NCI-H2196 treated with DMSO at 0.1 percent for 48 hours (cell line): ENCODE data around the gene MAST4.

Experiments
- DNase-seq: peaks from one replicate; lab custom pipeline; 2025; ENCODE audit not compliant: unreplicated experiment; lab: John Stamatoyannopoulos, UW

MAST4 gene

GRCh38 chr5:66867618-66868322, 271.6 kb downstream of the MAST4 start:
- DNase-seq = no peak

- no peak for DNase-seq
Observed at GRCh38 chr5:66869347-66869746, 273.2 kb downstream of the MAST4 start.

- DNase-seq = no peak
Observed at GRCh38 chr5:66870708-66871107, 274.5 kb downstream of the MAST4 start.

GRCh38 chr5:66871651-66872050, 275.5 kb downstream of the MAST4 start:
- no peak for DNase-seq

DNA sequence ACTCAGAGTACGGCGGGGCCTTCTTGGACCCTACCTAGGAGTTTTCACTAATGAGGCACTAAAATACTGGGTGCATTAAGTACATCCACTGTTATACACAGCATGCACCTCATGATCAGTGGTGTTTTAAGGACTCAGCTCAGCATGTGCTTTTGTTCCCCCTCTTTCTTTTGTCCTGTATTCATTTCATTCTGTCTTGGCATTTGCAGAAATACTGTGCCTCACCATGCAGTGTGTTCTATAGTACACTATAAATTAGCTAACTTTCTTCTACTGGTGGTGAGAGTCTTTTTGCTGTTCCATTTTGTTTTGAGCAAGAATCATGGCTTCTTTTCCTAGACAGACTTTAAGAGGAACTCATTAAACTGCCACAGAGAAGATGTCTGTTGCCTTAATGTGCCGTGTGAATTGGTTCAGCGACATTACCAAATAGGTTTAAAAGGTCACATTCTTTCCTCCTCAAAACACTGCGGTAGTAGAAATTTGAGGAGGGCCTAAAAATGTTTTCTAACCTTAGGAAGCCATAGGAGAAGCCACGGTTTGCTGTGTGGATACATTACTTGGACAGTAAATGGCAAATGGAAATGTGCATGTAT, 276.6 kb downstream of the MAST4 start:
- no peak for DNase-seq

- DNase-seq = no peak
Observed at GRCh38 chr5:66874004-66874403, 277.8 kb downstream of the MAST4 start.

DNA sequence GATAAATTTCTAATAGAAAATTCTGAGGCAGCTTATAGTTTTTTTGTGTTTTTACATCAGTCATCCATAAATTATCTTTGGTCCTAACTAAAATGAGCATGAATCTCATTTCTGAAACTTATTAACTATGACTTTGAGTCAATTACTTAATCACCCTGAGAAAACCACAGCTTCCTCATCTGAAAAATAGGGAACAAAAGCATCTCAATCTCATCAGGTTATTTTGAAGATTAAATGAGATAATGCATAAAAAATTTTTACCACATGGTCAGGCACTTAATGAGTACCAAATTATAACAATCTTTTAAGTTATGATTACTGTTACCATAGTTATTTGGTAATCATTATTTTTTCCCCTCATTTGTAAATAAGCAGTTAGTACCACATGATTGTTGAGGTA, 279.1 kb downstream of the MAST4 start:
- no peak for DNase-seq

GRCh38 chr5:66876266-66876807, 280.1 kb downstream of the MAST4 start:
- DNase-seq = no peak

GRCh38 chr5:66877843-66878242, 281.6 kb downstream of the MAST4 start:
- DNase-seq = no peak

DNA sequence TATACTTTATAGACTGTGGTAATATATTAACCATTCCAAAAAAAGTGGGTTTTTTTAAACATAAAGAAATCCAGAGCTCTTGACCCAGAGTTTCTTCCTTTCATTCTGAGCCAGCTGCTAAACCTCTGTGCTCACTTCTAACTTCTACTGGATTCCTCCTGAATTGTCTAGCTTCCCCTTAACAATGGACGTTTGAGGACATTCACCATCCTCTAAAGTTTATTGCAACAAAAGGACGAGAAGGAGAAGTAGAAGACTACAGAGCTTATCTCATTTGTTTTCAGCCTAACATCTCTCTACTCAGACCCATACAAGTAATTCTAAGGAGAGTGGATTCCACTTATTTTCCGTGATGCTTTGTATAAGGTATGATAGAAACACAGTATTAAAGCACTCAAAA, 284.2 kb downstream of the MAST4 start:
- DNase-seq = no peak

- DNase-seq = no peak
Observed at GRCh38 chr5:66881480-66882161, 285.4 kb downstream of the MAST4 start.

DNA sequence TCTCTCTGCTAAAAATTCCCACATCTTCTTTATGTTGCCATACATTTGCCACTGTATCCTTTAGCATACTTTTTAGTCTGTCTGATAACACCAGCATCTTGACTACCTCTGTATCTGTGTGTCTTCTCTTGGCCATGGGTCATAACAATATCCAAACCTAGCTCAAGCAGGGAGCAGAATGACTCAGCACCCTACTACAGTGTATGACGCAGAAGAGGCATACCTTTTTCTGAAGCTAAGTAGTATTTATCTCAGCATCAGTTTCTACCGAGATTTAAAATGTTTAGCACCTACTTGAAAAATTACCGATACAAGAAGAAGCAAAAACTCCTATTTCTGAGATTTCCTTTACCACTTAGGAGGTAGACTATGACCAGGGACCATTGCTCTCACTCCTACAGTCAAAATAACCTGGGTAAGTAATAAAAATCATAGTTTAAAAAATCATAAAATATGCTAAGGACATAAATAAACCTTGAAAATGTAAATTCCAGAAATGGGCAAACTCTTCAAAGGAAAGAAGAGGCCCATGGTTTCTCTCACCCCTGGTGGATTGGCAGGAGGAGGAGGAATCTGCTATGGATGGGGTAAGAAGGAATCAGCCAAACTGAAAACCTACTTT, 286.5 kb downstream of the MAST4 start:
- no peak for DNase-seq

DNA sequence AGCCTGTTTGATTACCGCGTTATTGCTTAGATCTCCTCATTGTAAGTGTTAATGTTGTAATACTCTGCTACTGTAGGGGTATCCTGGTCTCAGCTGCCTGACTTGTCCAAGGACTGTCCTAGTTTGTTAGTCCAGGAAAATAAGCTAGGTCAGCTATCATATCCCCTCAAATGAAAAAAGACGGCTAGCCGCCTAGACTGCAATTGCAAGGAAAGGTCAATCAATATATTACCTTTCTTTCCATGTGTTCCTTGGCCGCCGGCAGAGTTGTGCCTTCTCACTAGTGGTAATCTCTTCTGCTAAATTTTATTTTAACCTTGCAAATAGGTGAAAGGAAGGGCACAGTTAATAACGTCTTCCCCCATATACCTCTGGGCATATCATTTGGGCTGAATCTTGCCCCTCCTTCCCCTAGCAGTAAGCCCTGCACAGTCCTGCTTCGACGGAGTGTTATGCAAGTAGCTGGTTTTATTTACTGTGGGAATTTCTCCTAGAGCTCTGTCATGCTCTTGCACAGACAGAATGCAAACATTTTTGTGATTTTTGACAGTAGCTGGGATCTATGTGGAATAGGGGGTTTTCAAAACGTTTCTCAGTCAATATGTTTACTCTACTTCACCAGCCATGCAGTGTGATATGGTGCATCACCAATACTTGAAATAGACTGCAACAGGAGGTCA, 288.5 kb downstream of the MAST4 start:
- no peak for DNase-seq

- DNase-seq = no peak
Observed at GRCh38 chr5:66886941-66887340, 290.7 kb downstream of the MAST4 start.

DNA sequence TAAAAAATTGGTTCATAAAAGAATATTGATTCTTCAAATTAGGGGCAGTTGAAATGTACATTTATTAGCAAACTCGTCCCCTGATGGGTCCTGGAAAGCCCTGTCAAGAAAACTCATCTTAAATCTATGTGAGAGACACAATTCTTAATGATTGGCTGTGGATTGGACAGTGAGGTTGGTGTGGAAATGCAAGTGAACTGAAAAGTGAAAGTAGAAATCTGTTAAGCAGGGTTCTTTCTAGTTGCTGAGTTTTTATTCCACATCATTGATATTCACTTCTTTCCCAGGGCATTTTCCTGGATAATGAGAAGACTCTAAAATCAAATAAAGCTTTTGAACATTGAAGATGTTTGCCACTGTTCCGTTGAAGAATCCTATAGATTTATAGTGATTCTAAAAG, 292.4 kb downstream of the MAST4 start:
- no peak for DNase-seq

GRCh38 chr5:66889056-66889455, 292.9 kb downstream of the MAST4 start:
- no peak for DNase-seq

GRCh38 chr5:66889524-66889923, 293.3 kb downstream of the MAST4 start:
- DNase-seq = no peak

- no peak for DNase-seq
Observed at GRCh38 chr5:66891184-66891925, 295.2 kb downstream of the MAST4 start.

GRCh38 chr5:66892716-66893115, 296.5 kb downstream of the MAST4 start:
- no peak for DNase-seq

- no peak for DNase-seq
Observed at GRCh38 chr5:66894480-66895240, 298.5 kb downstream of the MAST4 start.
